ENCODE results near the gene CAPN1. TPM values are rescaled to one million over a fixed set of nuclear protein-coding genes. Genes with fewer than 3 reads are reported as not detected.

CAPN1 gene
- total and polyA plus RNA-seq, 2 of the 4 experiments (the other 2 are of a cell fraction), result 110 to 182 TPM

- Histone ChIP-seq H4K5ac (ENCODE audit: low read depth, low read length) (no peak overlapping the region), H3K4ac (ENCODE audit: low read depth, low read length) (no peak overlapping the region), H3K9me3 (ENCODE audit: control insufficient read depth, insufficient read depth, low read length) (no peaks in the 10 kb centered on the region), H3K27me3 (ENCODE audit: control insufficient read depth, insufficient read depth, low read length) (0 out of 2 replicates have a peak, but pooled peaks cover 2% of the 10 kb centered on the region), H3K27ac (ENCODE audit: insufficient read depth, low read length) (no peak overlapping the region), H3K4me3 (ENCODE audit: insufficient read depth, low read depth, low read length) (no peak overlapping the region), H2AK9ac (replicated peaks; ENCODE audit: low read depth, low read length, poor library complexity) (no peak overlapping the region), H3K14ac (replicated peaks; ENCODE audit: low read depth, low read length) (no peak overlapping the region), H3K56ac (ENCODE audit: extremely low read depth, insufficient read depth, low read length) (no peak overlapping the region), H4K20me1 (ENCODE audit: insufficient read depth, low read length) (no peaks in the 10 kb centered on the region), H3K9ac (ENCODE audit: low read depth, low read length) (no peak overlapping the region), H2AFZ (replicated peaks; ENCODE audit: low read length, poor library complexity) (no peak overlapping the region), H2BK5ac (ENCODE audit: low read depth, low read length, poor library complexity, severe bottlenecking) (no peak overlapping the region), H2AK5ac (ENCODE audit: low read depth, low read length) (no peak overlapping the region), H2BK120ac (ENCODE audit: low read depth, low read length) (no peak overlapping the region), H3K4me1 (ENCODE audit: control insufficient read depth, insufficient read depth, low read length) (no peaks in the 10 kb centered on the region), H2BK15ac (ENCODE audit: low read depth, low read length) (no peak overlapping the region), H3K79me1 (ENCODE audit: low read depth in 1 of 2, low read length in 2 of 2) (no peaks in the 10 kb centered on the region), H4K8ac (ENCODE audit: low read depth in 2 of 2, low read length in 2 of 2) (no peak overlapping the region), H3K18ac (ENCODE audit: low read depth, low read length) (no peak overlapping the region), H3K23ac (ENCODE audit: low read depth, low read length) (no peak overlapping the region), H3K9me1 (ENCODE audit: insufficient read depth, low read length) (no peaks in the 10 kb centered on the region), H4K91ac (ENCODE audit: insufficient read depth, low read depth, low read length) (no peak overlapping the region), H3K36me3 (ENCODE audit: control insufficient read depth, insufficient read depth, low read length) (no peaks in the 10 kb centered on the region), H3K4me2 (ENCODE audit: low read depth, low read length) (no peak overlapping the region), H2BK20ac (ENCODE audit: low read depth, low read length) (no peak overlapping the region)
- DNase-seq (no peak), ATAC-seq (ENCODE audit: low read depth) (no peak)
- TF ChIP-seq SMC3 (IDR thresholded peaks at IDR 0.05; ENCODE audit: low read depth, low read length), result no peak
- TF ChIP-seq RFX5 (IDR thresholded peaks at IDR 0.05; ENCODE audit: low read depth, low read length), result no peak
- TF ChIP-seq RCOR1 (IDR thresholded peaks at IDR 0.05; ENCODE audit: insufficient replicate concordance, low read length), result no peak
- no peak for TF ChIP-seq MXI1 (IDR thresholded peaks at IDR 0.05; ENCODE audit: borderline replicate concordance, low read depth, low read length)
- no peak for TF ChIP-seq MAZ (IDR thresholded peaks at IDR 0.05; ENCODE audit: borderline replicate concordance, low read depth, low read length)
- TF ChIP-seq BHLHE40 (IDR thresholded peaks at IDR 0.05; ENCODE audit: low read depth, low read length), result no peak
- TF ChIP-seq, protein P1, sequence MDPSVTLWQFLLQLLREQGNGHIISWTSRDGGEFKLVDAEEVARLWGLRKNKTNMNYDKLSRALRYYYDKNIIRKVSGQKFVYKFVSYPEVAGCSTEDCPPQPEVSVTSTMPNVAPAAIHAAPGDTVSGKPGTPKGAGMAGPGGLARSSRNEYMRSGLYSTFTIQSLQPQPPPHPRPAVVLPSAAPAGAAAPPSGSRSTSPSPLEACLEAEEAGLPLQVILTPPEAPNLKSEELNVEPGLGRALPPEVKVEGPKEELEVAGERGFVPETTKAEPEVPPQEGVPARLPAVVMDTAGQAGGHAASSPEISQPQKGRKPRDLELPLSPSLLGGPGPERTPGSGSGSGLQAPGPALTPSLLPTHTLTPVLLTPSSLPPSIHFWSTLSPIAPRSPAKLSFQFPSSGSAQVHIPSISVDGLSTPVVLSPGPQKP (IDR thresholded peaks at IDR 0.05; ENCODE audit: borderline replicate concordance, low read depth, low read length), result no peak
- TF ChIP-seq FOS (IDR thresholded peaks at IDR 0.05; ENCODE audit: low read depth, low read length), result no peak
- no peak for TF ChIP-seq CEBPB (IDR thresholded peaks at IDR 0.05; ENCODE audit: low read depth, low read length)
- TF ChIP-seq, protein P2, sequence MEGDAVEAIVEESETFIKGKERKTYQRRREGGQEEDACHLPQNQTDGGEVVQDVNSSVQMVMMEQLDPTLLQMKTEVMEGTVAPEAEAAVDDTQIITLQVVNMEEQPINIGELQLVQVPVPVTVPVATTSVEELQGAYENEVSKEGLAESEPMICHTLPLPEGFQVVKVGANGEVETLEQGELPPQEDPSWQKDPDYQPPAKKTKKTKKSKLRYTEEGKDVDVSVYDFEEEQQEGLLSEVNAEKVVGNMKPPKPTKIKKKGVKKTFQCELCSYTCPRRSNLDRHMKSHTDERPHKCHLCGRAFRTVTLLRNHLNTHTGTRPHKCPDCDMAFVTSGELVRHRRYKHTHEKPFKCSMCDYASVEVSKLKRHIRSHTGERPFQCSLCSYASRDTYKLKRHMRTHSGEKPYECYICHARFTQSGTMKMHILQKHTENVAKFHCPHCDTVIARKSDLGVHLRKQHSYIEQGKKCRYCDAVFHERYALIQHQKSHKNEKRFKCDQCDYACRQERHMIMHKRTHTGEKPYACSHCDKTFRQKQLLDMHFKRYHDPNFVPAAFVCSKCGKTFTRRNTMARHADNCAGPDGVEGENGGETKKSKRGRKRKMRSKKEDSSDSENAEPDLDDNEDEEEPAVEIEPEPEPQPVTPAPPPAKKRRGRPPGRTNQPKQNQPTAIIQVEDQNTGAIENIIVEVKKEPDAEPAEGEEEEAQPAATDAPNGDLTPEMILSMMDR (conservative IDR thresholded peaks at IDR 0.05; ENCODE audit: low read depth, low read length), result no peak
- no peak for TF ChIP-seq POLR2A (IDR thresholded peaks at IDR 0.05; ENCODE audit: low read depth, low read length)
- no peak for TF ChIP-seq MAFK (IDR thresholded peaks at IDR 0.05; ENCODE audit: low read depth, low read length)
- TF ChIP-seq NFE2L2 (IDR thresholded peaks at IDR 0.05; ENCODE audit: low read depth, low read length), result no peak
- no peak for TF ChIP-seq RAD21 (IDR thresholded peaks at IDR 0.05; ENCODE audit: low read length)
- no peak for TF ChIP-seq CHD1 (IDR thresholded peaks at IDR 0.05; ENCODE audit: low read depth, low read length)
- TF ChIP-seq, protein P3, sequence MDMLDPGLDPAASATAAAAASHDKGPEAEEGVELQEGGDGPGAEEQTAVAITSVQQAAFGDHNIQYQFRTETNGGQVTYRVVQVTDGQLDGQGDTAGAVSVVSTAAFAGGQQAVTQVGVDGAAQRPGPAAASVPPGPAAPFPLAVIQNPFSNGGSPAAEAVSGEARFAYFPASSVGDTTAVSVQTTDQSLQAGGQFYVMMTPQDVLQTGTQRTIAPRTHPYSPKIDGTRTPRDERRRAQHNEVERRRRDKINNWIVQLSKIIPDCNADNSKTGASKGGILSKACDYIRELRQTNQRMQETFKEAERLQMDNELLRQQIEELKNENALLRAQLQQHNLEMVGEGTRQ (IDR thresholded peaks at IDR 0.05; ENCODE audit: low read depth, low read length), result no peak
- dilution Hi-C loops (cut with HindIII; ENCODE audit: low sequenced_read_pairs, unreplicated experiment) (no loop called here), in situ Hi-C loops (cut with MboI; ENCODE audit: low sequenced_read_pairs) (no loop called here), intact Hi-C loops (cut with micrococcal nuclease) (no loop called here)
- WGBS, 2 experiments (ENCODE audit: extremely low coverage in 2 of 2, insufficient read length in 1 of 2), result no CpG with 5 or more reads among the region's 5 CpGs
- ChIA-PET POLR2A (ENCODE audit: unreplicated experiment) (no interaction called here), CTCF (no interaction called here)
- BruUV-seq (replicated peaks), result no TSS peak
Measured at GRCh38 chr11:65159012-65159411, 22.7 kb upstream of the CAPN1 start.
